Endodermal cell (in vitro differentiated cells): ENCODE data around the gene PHRF1. TPM values are rescaled to one million over a fixed set of nuclear protein-coding genes. Genes with fewer than 3 reads are reported as not detected.

ENCODE experiments used
- DNase-seq: peaks from one replicate; pipeline ENCODE4 v3.0.0-alpha.2; 2017
- H3K27ac ChIP-seq: 2 replicates; pipeline ENCODE4 v1.5.1; 2013; ENCODE audit warnings: mild to moderate bottlenecking, low read depth, low read length, moderate library complexity
- H3K27me3 ChIP-seq: 2 replicates; pipeline ENCODE4 v1.6.1; 2013; ENCODE audit warnings: mild to moderate bottlenecking, low read length, moderate library complexity; ENCODE audit not compliant: insufficient read depth, control insufficient read depth, poor library complexity, severe bottlenecking
- H3K36me3 ChIP-seq: 2 replicates; pipeline ENCODE4 v1.7.0; 2013; ENCODE audit warnings: mild to moderate bottlenecking, low read length, moderate library complexity; ENCODE audit not compliant: control insufficient read depth, insufficient read depth
- H3K4me1 ChIP-seq: one replicate; pipeline ENCODE4 v1.7.0; 2013; ENCODE audit warnings: low read length; ENCODE audit not compliant: control insufficient read depth, insufficient read depth
- H3K4me3 ChIP-seq: 2 replicates; pipeline ENCODE4 v1.5.1; 2013; ENCODE audit warnings: mild to moderate bottlenecking, low read length, moderate library complexity
- H3K9ac ChIP-seq: 2 replicates; pipeline ENCODE4 v1.6.1; 2013; ENCODE audit warnings: mild to moderate bottlenecking, low read length, moderate library complexity; ENCODE audit not compliant: poor library complexity, severe bottlenecking; ENCODE audit errors: extremely low read depth
- H3K9me3 ChIP-seq: 2 replicates; pipeline ENCODE4 v1.6.1; 2013; ENCODE audit warnings: mild to moderate bottlenecking, low read length, moderate library complexity; ENCODE audit not compliant: control insufficient read depth
- H3K27ac Mint-ChIP-seq: 2 replicates; pipeline ENCODE4 v1.8.0; 2020; ENCODE audit warnings: mixed read lengths
- H3K27me3 Mint-ChIP-seq: 2 replicates; pipeline ENCODE4 v1.8.0; 2021; ENCODE audit warnings: mild to moderate bottlenecking, mixed read lengths; ENCODE audit not compliant: insufficient read depth
- H3K36me3 Mint-ChIP-seq: 2 replicates; pipeline ENCODE4 v1.8.0; 2020; ENCODE audit warnings: low read depth, mixed read lengths
- H3K4me1 Mint-ChIP-seq: 2 replicates; pipeline ENCODE4 v1.8.0; 2020; ENCODE audit warnings: mixed read lengths
- H3K4me3 Mint-ChIP-seq: 2 replicates; pipeline ENCODE4 v1.8.0; 2020; ENCODE audit warnings: mild to moderate bottlenecking, moderate library complexity, mixed read lengths
- H3K9me3 Mint-ChIP-seq: 2 replicates; pipeline ENCODE4 v1.8.0; 2020; ENCODE audit warnings: mild to moderate bottlenecking, mixed read lengths
- WGBS, 2 experiments: methylation state at CpG; one replicate each; pipeline versions ENCODE4 v1.1.5 to v1.1.7; 2013; ENCODE audit warnings: missing lambda C conversion rate in 2 of 2, mixed read lengths in 1 of 2; ENCODE audit not compliant: insufficient coverage in 1 of 2, insufficient read length in 1 of 2; 5-methylcytosine and 5-hydroxymethylcytosine counted together
- total RNA-seq, 2 donors: library from RNA; stranded (reverse); fragmentation: NEBNext Ultra II Directional in 1 of 2; extraction: Animal tissue kit (Norgen Biotek cat#: 25700) in 1 of 2; gene quantifications; 2 replicates in 1 of 2; 3 replicates in 1 of 2; pipeline ENCODE4 v1.2.1, GENCODE V29; 2021
- TF ChIP-seq, protein P1 (sequence below): fragments of 200-600 bp; sonication (generic); conservative IDR thresholded peaks from 2 replicates; pipeline ENCODE4 v1.5.0; 2021; ENCODE audit warnings: antibody characterized with exemption, mild to moderate bottlenecking

PHRF1 gene
- total RNA-seq, 2 donors from 2014 or later: 43.4 to 48.0 TPM

DNA sequence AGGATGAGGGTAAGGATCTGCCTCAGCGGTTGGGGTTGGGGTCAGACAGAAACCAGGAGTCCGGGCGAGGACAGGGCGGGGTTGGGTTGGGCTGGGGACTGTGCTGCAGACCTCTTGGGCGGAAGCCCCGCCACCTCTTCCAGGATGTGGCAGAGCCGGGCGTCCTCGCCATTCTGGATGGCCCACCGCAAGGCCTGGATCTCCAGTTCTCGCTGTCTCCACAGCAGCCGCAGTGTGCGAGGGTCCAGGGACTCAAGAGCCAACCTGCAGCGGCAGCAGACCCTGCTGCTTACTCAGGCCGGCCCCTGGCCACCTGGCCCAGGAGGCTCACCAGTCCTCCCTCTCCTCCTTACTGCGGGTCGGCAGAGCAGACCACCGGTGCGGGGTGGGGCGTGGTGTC lies 17.8 kb upstream of the PHRF1 start:
- H3K4me1 ChIP-seq: peaks cover 9% of the 10 kb centered on the region
- Mint-ChIP-seq H3K27me3 (peaks cover 31% of the 10 kb centered on the region), H3K9me3 (no peaks in the 10 kb centered on the region), H3K4me1 (peaks cover 6% of the 10 kb centered on the region), H3K27ac (no peak overlapping the region), H3K36me3 (peaks cover 8% of the 10 kb centered on the region), H3K4me3 (no peak overlapping the region)
- peaks cover 32% of the 10 kb centered on the region for H3K27me3 ChIP-seq
- no peak overlapping the region for H3K4me3 ChIP-seq
- WGBS, 2 experiments: 89 to 90% methylated on average over 9 to 20 of the region's 20 CpGs
- TF ChIP-seq, protein P1, sequence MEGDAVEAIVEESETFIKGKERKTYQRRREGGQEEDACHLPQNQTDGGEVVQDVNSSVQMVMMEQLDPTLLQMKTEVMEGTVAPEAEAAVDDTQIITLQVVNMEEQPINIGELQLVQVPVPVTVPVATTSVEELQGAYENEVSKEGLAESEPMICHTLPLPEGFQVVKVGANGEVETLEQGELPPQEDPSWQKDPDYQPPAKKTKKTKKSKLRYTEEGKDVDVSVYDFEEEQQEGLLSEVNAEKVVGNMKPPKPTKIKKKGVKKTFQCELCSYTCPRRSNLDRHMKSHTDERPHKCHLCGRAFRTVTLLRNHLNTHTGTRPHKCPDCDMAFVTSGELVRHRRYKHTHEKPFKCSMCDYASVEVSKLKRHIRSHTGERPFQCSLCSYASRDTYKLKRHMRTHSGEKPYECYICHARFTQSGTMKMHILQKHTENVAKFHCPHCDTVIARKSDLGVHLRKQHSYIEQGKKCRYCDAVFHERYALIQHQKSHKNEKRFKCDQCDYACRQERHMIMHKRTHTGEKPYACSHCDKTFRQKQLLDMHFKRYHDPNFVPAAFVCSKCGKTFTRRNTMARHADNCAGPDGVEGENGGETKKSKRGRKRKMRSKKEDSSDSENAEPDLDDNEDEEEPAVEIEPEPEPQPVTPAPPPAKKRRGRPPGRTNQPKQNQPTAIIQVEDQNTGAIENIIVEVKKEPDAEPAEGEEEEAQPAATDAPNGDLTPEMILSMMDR: no peak
- DNase-seq: no peak
- no peak overlapping the region for H3K9ac ChIP-seq
- no peaks in the 10 kb centered on the region for H3K9me3 ChIP-seq
- peaks cover 8% of the 10 kb centered on the region for H3K36me3 ChIP-seq
- H3K27ac ChIP-seq: no peak overlapping the region

DNA sequence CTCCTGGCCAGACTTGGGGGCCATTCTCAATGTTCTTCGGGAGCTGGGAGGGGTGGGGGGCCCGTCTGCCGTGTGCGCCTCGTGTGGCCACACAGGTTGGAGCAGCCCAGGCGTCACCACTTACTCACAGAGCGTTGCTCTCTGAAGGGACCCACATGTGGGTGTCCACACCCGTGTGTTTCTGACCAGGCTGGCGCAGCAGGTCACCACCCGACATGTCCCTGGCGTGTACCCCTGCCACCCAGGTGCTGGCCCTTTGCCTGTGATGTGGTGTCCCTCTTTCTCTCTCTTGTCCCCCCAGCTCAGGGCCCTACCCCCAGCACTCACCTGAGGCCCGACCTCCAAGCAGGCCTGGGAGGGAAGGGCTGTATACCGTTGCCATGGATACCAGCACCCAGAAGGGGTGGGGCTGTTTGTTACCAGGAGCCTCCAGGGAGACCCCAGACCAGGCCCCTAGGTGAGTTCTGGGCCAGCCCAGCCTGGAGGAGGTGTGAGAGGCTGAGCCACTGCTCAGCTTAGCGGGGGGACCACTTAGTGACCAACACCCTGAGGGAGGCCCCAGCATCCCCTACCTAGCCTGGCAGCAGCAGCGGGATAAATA lies 17.1 kb upstream of the PHRF1 start:
- Histone ChIP-seq H3K27me3 (peaks cover 32% of the 10 kb centered on the region), H3K4me1 (peaks cover 9% of the 10 kb centered on the region), H3K9me3 (no peaks in the 10 kb centered on the region), H3K36me3 (peaks cover 8% of the 10 kb centered on the region), H3K4me3 (no peak overlapping the region), H3K9ac (no peak overlapping the region), H3K27ac (no peak overlapping the region)
- H3K4me3 Mint-ChIP-seq: no peak overlapping the region
- TF ChIP-seq, protein P1: peak; percentile 40
- no peak for DNase-seq
- no peaks in the 10 kb centered on the region for H3K9me3 Mint-ChIP-seq
- H3K27ac Mint-ChIP-seq: no peak overlapping the region
- peaks cover 6% of the 10 kb centered on the region for H3K4me1 Mint-ChIP-seq
- peaks cover 12% of the 10 kb centered on the region for H3K36me3 Mint-ChIP-seq
- peaks cover 31% of the 10 kb centered on the region for H3K27me3 Mint-ChIP-seq
- 84 to 93% methylated on average over 6 to 15 of the region's 15 CpGs for WGBS, 2 experiments

DNA sequence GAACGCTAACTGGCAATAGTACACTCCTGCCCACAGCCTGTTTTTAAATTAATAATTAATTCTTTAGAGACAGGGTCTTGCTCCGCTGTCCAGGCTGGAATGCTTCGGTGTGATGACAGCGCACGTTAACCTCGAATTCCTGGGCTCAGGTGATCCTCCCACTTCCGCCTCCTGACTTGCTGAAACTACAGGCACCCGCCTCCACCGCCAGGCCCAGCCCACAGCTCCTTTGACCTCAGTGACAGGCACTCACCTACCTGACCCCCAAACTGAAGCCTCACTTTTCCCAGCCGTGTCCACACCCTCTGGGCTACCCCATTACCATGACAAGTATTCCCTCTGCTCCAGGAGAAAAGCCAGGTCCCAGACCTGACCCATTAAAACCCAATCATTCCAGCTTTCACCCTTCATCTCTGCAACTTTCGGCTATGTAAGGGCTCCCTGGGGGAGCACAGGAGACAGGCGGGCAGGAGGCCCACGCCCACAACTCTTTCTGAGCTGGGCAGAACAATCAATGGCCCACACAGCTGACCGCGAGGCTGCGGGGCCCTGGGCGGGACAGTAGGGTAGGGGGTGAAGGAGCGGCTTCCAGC lies 16.5 kb upstream of the PHRF1 start:
- H3K27me3 ChIP-seq: peaks cover 32% of the 10 kb centered on the region
- H3K36me3 Mint-ChIP-seq: peaks cover 16% of the 10 kb centered on the region
- peak overlapping the region; percentile 71 for H3K4me3 ChIP-seq
- no peak overlapping the region for H3K27ac ChIP-seq
- H3K27me3 Mint-ChIP-seq: peaks cover 31% of the 10 kb centered on the region
- no peaks in the 10 kb centered on the region for H3K9me3 Mint-ChIP-seq
- DNase-seq: peak; percentile 78
- TF ChIP-seq, protein P1: no peak
- peak overlapping the region; percentile 78 for H3K27ac Mint-ChIP-seq
- H3K4me3 Mint-ChIP-seq: peak overlapping the region; percentile 77
- H3K9me3 ChIP-seq: no peaks in the 10 kb centered on the region
- 77 to 85% methylated on average over 10 to 18 of the region's 18 CpGs for WGBS, 2 experiments
- peaks cover 9% of the 10 kb centered on the region for H3K4me1 ChIP-seq
- peak overlapping the region; percentile 25 for H3K9ac ChIP-seq
- peaks cover 8% of the 10 kb centered on the region for H3K36me3 ChIP-seq
- H3K4me1 Mint-ChIP-seq: peaks cover 6% of the 10 kb centered on the region
